Measurements from ENCODE around the gene UVSSA. TPM values are rescaled to one million over a fixed set of nuclear protein-coding genes. Genes with fewer than 3 reads are reported as not detected.

UVSSA gene
- total and polyA plus RNA-seq, 2 donors (not counting 1 experiment from before 2014, with no cell fraction given): 4.6 to 7.6 TPM

GRCh38 chr4:1339489-1339888 lies 7.5 kb upstream of the UVSSA start:
- no peak for TF ChIP-seq CTCF (conservative IDR thresholded peaks at IDR 0.05 in 1 of 2, IDR thresholded peaks at IDR 0.05 in 1 of 2; ENCODE audit: low read depth in 1 of 2, low read length in 2 of 2)
- TF ChIP-seq EZH2 (IDR thresholded peaks at IDR 0.05; ENCODE audit: low read length, missing control alignments): no peak
- DNase-seq (ENCODE audit: low read depth in 2 of 2): no peak
- H2AFZ ChIP-seq (ENCODE audit: low read length): no peak overlapping the region
- no peaks in the 10 kb centered on the region for H3K27me3 ChIP-seq (ENCODE audit: control insufficient read depth, insufficient read depth, low read length)
- H3K4me2 ChIP-seq (ENCODE audit: extremely low read depth, insufficient read depth, low read length): no peak overlapping the region
- no peaks in the 10 kb centered on the region for H4K20me1 ChIP-seq (ENCODE audit: control insufficient read depth, extremely low read depth, insufficient read depth, low read length)
- peaks cover 41% of the 10 kb centered on the region for H3K36me3 ChIP-seq (ENCODE audit: control insufficient read depth, insufficient read depth, low read length)
- no peak overlapping the region for H3K27ac ChIP-seq (ENCODE audit: insufficient read depth, low read length)
- no peak overlapping the region for H3K9ac ChIP-seq (ENCODE audit: insufficient read depth, low read length)
- no peaks in the 10 kb centered on the region for H3K79me2 ChIP-seq (ENCODE audit: control insufficient read depth, insufficient read depth, low read length)
- H3K4me3 ChIP-seq (replicated peaks in 1 of 4; ENCODE audit: control extremely low read depth in 1 of 4, insufficient read depth in 1 of 4, low read depth in 3 of 4, low read length in 4 of 4): no peak overlapping the region
- H3K9me3 ChIP-seq (ENCODE audit: control insufficient read depth, insufficient read depth, low read depth, low read length): no peaks in the 10 kb centered on the region
- no peaks in the 10 kb centered on the region for H3K4me1 ChIP-seq (ENCODE audit: control insufficient read depth, extremely low read depth, insufficient read depth, low read length)

DNA sequence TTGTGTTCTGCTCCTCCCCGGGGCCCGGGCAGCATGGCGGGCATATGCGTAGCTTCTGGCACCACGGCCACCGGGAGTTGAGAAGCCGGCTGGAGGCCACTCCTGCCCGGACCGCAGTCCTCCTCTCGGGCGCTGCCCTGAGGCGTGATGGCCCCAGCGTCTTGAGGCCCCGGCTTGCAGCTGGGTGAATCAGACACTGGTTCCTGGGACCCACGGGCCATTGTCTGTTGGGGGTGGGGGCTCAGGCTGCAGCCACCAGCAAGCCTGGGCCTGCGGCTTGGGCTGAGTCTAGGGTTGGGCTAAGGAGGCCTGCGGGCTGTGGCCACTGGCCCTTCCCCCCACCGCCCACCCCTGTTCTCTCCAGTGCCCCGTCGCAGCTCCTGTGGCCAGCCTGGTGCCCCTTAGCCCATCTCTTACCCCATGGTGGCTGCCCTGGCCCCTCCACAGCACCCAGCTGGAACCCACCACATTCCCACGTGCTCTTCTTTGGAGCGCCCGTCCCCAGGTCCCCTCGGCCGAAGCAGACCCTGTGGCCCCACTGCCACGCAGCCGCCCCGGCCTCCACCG lies 6.7 kb upstream of the UVSSA start:
- Histone ChIP-seq H3K9ac (ENCODE audit: insufficient read depth, low read length) (no peak overlapping the region), H4K20me1 (ENCODE audit: control insufficient read depth, extremely low read depth, insufficient read depth, low read length) (no peaks in the 10 kb centered on the region), H2AFZ (ENCODE audit: low read length) (no peak overlapping the region), H3K4me2 (ENCODE audit: extremely low read depth, insufficient read depth, low read length) (no peak overlapping the region), H3K27me3 (ENCODE audit: control insufficient read depth, insufficient read depth, low read length) (no peaks in the 10 kb centered on the region), H3K27ac (ENCODE audit: insufficient read depth, low read length) (no peak overlapping the region), H3K79me2 (ENCODE audit: control insufficient read depth, insufficient read depth, low read length) (peaks cover 3% of the 10 kb centered on the region), H3K4me1 (ENCODE audit: control insufficient read depth, extremely low read depth, insufficient read depth, low read length) (no peaks in the 10 kb centered on the region), H3K4me3 (replicated peaks in 1 of 4; ENCODE audit: control extremely low read depth in 1 of 4, insufficient read depth in 1 of 4, low read depth in 3 of 4, low read length in 4 of 4) (no peak overlapping the region), H3K9me3 (ENCODE audit: control insufficient read depth, insufficient read depth, low read depth, low read length) (no peaks in the 10 kb centered on the region), H3K36me3 (ENCODE audit: control insufficient read depth, insufficient read depth, low read length) (peaks cover 39% of the 10 kb centered on the region)
- no peak for DNase-seq (ENCODE audit: low read depth in 2 of 2)
- no peak for TF ChIP-seq CTCF (conservative IDR thresholded peaks at IDR 0.05 in 1 of 2, IDR thresholded peaks at IDR 0.05 in 1 of 2; ENCODE audit: low read depth in 1 of 2, low read length in 2 of 2)
- TF ChIP-seq EZH2 (IDR thresholded peaks at IDR 0.05; ENCODE audit: low read length, missing control alignments): no peak

- H4K20me1 ChIP-seq (ENCODE audit: control insufficient read depth, extremely low read depth, insufficient read depth, low read length): no peaks in the 10 kb centered on the region
- H2AFZ ChIP-seq (ENCODE audit: low read length): no peak overlapping the region
- H3K27ac ChIP-seq (ENCODE audit: insufficient read depth, low read length): no peak overlapping the region
- no peaks in the 10 kb centered on the region for H3K27me3 ChIP-seq (ENCODE audit: control insufficient read depth, insufficient read depth, low read length)
- no peaks in the 10 kb centered on the region for H3K4me1 ChIP-seq (ENCODE audit: control insufficient read depth, extremely low read depth, insufficient read depth, low read length)
- TF ChIP-seq EZH2 (IDR thresholded peaks at IDR 0.05; ENCODE audit: low read length, missing control alignments): no peak
- TF ChIP-seq CTCF (conservative IDR thresholded peaks at IDR 0.05 in 1 of 2, IDR thresholded peaks at IDR 0.05 in 1 of 2; ENCODE audit: low read depth in 1 of 2, low read length in 2 of 2): no peak
- H3K9ac ChIP-seq (ENCODE audit: insufficient read depth, low read length): no peak overlapping the region
- no peaks in the 10 kb centered on the region for H3K9me3 ChIP-seq (ENCODE audit: control insufficient read depth, insufficient read depth, low read depth, low read length)
- no peak for DNase-seq (ENCODE audit: low read depth in 2 of 2)
- H3K79me2 ChIP-seq (ENCODE audit: control insufficient read depth, insufficient read depth, low read length): peaks cover 3% of the 10 kb centered on the region
- peaks cover 39% of the 10 kb centered on the region for H3K36me3 ChIP-seq (ENCODE audit: control insufficient read depth, insufficient read depth, low read length)
- no peak overlapping the region for H3K4me3 ChIP-seq (replicated peaks in 1 of 4; ENCODE audit: control extremely low read depth in 1 of 4, insufficient read depth in 1 of 4, low read depth in 3 of 4, low read length in 4 of 4)
- H3K4me2 ChIP-seq (ENCODE audit: extremely low read depth, insufficient read depth, low read length): no peak overlapping the region
These were observed 6.1 kb upstream of the UVSSA start for GRCh38 chr4:1340861-1341260.

All from fibroblast of lung (primary cell).